ENCODE measurements around the gene ANKRD45. TPM values are rescaled to one million over a fixed set of nuclear protein-coding genes. Genes with fewer than 3 reads are reported as not detected.
A peak's percentile ranks its signal among the peaks of the same experiment; 100 is the strongest.
"Not testable (repeated sequence)": the region's sequence is repeated elsewhere in the genome, so short reads cannot be mapped to it uniquely, and the experiment has no call there.

ANKRD45 gene
- total RNA-seq, 1 donor from 2014 or later: not detected

DNA sequence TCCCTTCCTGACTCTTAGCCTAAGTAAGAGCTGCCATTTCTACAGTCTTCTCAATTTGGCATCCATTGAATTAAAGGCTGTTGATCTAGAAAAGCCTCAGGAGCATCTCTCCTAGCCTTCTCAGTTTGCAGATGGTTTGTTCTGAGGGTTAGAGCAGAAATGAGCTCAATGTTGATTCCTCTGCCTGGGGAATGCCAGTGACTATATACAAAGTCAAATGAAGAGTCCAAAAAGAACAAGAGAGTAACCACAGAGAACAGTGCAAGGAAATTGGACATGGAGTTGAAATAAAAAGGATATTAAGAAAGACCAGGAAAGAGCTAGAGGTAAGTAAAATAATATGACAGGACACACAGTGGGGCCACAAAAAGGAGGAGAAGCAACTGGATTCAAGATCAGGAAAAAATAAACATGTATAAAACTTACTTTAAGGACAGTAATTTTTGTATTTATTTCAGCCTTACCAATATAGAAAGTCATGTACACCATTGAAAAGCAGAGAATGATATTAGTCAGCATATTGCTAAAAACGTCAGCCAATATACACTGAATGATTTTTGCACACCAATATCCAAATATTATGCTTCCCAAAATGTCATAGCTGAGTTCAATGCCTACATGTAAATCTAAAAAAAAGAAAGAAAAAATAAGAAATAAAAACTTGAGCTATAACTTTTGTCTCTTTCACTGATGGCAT is 88.1 kb downstream of the ANKRD45 start:
- Mint-ChIP-seq H3K27me3 (ENCODE audit: insufficient read depth) (peaks cover 4% of the 10 kb centered on the region), H3K27ac (peak overlapping the region; percentile 56), H3K4me3 (no peak overlapping the region), H3K36me3 (ENCODE audit: low read depth) (no peaks in the 10 kb centered on the region), H3K9me3 (no peaks in the 10 kb centered on the region), H3K4me1 (ENCODE audit: low read depth) (peaks cover 6% of the 10 kb centered on the region)
- intact Hi-C loops (cut with micrococcal nuclease): no loop called here
- no peak for DNase-seq (ENCODE audit: low spot score)

DNA sequence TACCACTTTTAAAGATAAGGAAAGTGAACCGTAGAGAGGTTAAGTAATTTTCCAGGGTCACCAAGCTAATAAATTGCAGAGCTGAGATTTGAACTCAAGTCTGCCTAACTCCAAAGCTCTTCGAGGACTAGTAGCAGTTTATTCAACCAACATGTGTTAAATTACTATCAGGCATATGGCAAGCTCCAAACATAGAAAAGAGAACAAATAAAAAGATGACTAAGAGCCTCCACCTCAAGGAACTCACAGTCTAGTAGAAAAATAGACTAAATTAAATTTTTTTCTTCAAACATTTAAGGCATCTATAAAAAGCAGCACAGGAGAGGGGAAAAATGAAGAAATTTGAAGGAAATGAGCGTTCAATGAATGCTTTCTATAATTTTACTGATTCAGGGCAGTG is 89.0 kb downstream of the ANKRD45 start:
- intact Hi-C loops (cut with micrococcal nuclease): no loop called here
- H3K27ac Mint-ChIP-seq: no peak overlapping the region

GRCh38 chr1:173580071-173580470 is 89.6 kb downstream of the ANKRD45 start:
- H3K36me3 Mint-ChIP-seq (ENCODE audit: low read depth): no peaks in the 10 kb centered on the region
- no peak for DNase-seq (ENCODE audit: low spot score)
- intact Hi-C loops (cut with micrococcal nuclease): no loop called here
- no peak overlapping the region for H3K4me3 Mint-ChIP-seq
- peaks cover 6% of the 10 kb centered on the region for H3K4me1 Mint-ChIP-seq (ENCODE audit: low read depth)
- no peak overlapping the region for H3K27ac Mint-ChIP-seq
- H3K27me3 Mint-ChIP-seq (ENCODE audit: insufficient read depth): peaks cover 3% of the 10 kb centered on the region
- H3K9me3 Mint-ChIP-seq: no peaks in the 10 kb centered on the region

More for the DNA sequence above, 89.0 kb downstream of the ANKRD45 start:
- DNase-seq (ENCODE audit: low spot score): no peak
- H3K4me1 Mint-ChIP-seq (ENCODE audit: low read depth): peaks cover 6% of the 10 kb centered on the region
- no peaks in the 10 kb centered on the region for H3K36me3 Mint-ChIP-seq (ENCODE audit: low read depth)
- no peaks in the 10 kb centered on the region for H3K9me3 Mint-ChIP-seq
- no peak overlapping the region for H3K4me3 Mint-ChIP-seq
- peaks cover 3% of the 10 kb centered on the region for H3K27me3 Mint-ChIP-seq (ENCODE audit: insufficient read depth)

DNA sequence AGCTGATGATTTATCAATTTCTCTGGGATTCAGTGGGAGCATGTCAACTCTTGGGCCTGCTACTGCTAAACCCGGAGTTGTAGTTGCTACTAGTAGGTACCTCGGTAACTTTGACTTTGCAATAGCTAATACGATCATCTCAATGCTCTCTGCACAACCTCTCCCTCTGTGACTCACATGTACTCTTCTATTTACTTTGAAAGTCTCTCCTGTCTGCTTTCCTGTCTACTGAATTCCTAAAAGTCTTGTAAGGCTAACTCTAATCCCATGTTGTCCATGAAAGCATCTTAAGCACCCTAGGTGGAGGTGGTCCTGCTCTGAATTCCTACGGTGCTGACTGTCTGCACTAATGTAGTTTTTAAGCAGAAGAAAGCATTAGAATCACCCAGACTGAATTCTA is 96.1 kb downstream of the ANKRD45 start:
- H3K4me3 Mint-ChIP-seq: no peak overlapping the region
- no peaks in the 10 kb centered on the region for H3K27me3 Mint-ChIP-seq (ENCODE audit: insufficient read depth)
- peaks cover 6% of the 10 kb centered on the region for H3K4me1 Mint-ChIP-seq (ENCODE audit: low read depth)
- no peak overlapping the region for H3K27ac Mint-ChIP-seq
- no peaks in the 10 kb centered on the region for H3K9me3 Mint-ChIP-seq
- H3K36me3 Mint-ChIP-seq (ENCODE audit: low read depth): no peaks in the 10 kb centered on the region
- intact Hi-C loops (cut with micrococcal nuclease): no loop called here
- no peak for DNase-seq (ENCODE audit: low spot score)

GRCh38 chr1:173572201-173572873 is 97.3 kb downstream of the ANKRD45 start:
- DNase-seq (ENCODE audit: low spot score): no peak
- Mint-ChIP-seq H3K4me1 (ENCODE audit: low read depth) (peaks cover 6% of the 10 kb centered on the region), H3K27me3 (ENCODE audit: insufficient read depth) (no peaks in the 10 kb centered on the region), H3K27ac (no peak overlapping the region), H3K4me3 (no peak overlapping the region), H3K36me3 (ENCODE audit: low read depth) (no peaks in the 10 kb centered on the region), H3K9me3 (peaks cover 6% of the 10 kb centered on the region)
- intact Hi-C loops (cut with micrococcal nuclease): no loop called here

DNA sequence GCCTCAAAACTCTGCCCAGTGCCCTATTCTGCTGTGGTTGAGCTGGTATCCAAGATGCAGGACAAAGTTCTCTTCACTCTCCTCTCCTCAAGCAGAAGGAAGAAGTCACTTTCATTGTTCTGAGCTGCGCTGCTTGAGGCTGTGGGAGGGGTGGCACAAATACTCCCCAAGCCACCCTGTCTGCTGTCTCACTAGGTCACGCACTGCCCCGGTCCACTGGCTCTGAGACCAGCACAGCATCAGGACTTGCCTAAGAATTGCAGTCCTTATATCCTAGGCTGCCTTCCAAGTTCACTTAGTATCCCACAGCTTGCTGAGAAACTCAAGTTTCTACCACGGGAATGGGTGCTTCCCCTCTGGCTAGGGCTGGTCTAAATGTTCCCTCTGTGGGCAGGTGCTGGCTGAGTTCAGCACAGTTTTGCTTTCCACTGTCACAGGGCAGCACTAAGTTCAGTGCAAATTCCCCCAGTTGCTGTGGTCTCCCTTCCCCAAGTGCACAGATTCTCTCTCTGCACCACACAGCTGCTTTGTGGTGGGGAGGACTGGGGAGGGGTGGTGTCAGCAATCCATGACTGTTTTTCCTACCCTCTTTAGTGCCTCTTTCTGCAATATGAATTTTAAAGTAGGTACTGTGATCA is 99.2 kb downstream of the ANKRD45 start:
- H3K27ac Mint-ChIP-seq: no peak overlapping the region
- intact Hi-C loops (cut with micrococcal nuclease): no loop called here

DNA sequence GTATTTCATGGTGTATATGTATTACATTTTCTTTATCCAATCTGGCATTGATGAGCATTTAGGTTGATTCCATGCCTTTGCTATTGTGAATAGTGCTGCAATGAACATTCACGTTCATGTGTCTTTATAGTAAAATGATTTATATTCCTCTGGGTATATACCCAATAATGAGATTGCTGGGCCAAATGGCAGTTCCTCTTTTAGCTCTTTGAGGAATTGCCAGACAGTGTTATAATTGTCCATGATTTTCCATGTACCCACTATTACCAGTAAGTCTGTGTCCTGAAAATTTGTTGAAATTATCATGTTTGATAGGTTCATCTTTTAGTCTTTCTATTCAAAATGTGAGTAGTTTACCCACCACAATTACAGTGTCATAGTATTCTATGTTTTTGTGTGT is 101.2 kb downstream of the ANKRD45 start:
- peaks cover 2% of the 10 kb centered on the region for H3K27me3 Mint-ChIP-seq (ENCODE audit: insufficient read depth)
- no peak overlapping the region for H3K4me3 Mint-ChIP-seq
- intact Hi-C loops (cut with micrococcal nuclease): no loop called here
- no peak for DNase-seq (ENCODE audit: low spot score)
- H3K27ac Mint-ChIP-seq: no peak overlapping the region
- peaks cover 27% of the 10 kb centered on the region for H3K9me3 Mint-ChIP-seq
- peaks cover 6% of the 10 kb centered on the region for H3K4me1 Mint-ChIP-seq (ENCODE audit: low read depth)
- no peaks in the 10 kb centered on the region for H3K36me3 Mint-ChIP-seq (ENCODE audit: low read depth)

More for the DNA sequence above, 99.2 kb downstream of the ANKRD45 start:
- H3K9me3 Mint-ChIP-seq: peaks cover 20% of the 10 kb centered on the region
- H3K4me3 Mint-ChIP-seq: no peak overlapping the region
- peaks cover 2% of the 10 kb centered on the region for H3K27me3 Mint-ChIP-seq (ENCODE audit: insufficient read depth)
- DNase-seq (ENCODE audit: low spot score): no peak
- peaks cover 6% of the 10 kb centered on the region for H3K4me1 Mint-ChIP-seq (ENCODE audit: low read depth)
- no peaks in the 10 kb centered on the region for H3K36me3 Mint-ChIP-seq (ENCODE audit: low read depth)

- H3K9me3 Mint-ChIP-seq: peaks cover 27% of the 10 kb centered on the region
- H3K4me1 Mint-ChIP-seq (ENCODE audit: low read depth); intact Hi-C loops (cut with micrococcal nuclease); H3K27me3 Mint-ChIP-seq (ENCODE audit: insufficient read depth); H3K36me3 Mint-ChIP-seq (ENCODE audit: low read depth); DNase-seq (ENCODE audit: low spot score); H3K27ac Mint-ChIP-seq; H3K4me3 Mint-ChIP-seq: not testable (repeated sequence)
These were observed 105.8 kb downstream of the ANKRD45 start for GRCh38 chr1:173563846-173564245.

DNA sequence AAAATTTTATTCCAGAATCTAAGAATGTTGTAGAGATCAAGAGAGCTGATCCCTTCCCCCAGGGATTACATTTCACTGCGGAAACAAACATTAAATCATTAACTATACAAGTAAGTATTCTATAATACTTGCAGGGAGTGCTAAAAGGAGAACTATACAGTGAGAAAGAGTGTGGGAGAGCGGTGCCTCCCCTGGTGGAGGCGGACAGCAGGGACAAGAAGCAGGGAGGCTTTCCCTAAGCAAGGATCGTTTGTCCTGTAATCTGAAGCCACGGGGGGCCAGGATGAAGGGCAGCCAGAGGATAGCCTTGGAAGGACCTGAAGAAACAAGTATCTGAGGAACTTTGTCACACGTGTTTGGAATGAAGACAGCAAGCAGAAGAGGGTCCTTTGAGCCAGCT is 106.8 kb downstream of the ANKRD45 start:
- H3K36me3 Mint-ChIP-seq (ENCODE audit: low read depth): no peaks in the 10 kb centered on the region

DNA sequence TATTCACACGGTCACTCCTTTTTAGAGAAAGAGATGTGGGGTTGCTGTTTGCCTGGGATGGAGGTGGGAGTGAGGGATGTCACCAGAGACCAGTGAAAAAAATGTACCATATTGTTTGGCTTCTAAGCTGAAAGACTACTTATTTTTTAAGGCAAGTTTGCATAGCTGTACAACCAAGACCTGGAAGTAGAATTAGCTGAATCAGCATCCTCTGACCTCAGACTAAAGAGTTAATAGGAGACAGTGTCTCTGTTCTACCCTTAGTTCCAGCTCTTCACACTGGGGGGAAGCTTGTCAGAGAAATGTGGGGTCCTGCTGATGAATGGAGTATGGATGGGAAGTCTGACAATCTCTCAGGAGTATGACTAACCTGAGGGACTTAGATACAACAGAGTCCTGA is 108.4 kb downstream of the ANKRD45 start:
- DNase-seq (ENCODE audit: low spot score): no peak
- Mint-ChIP-seq H3K27ac (no peak overlapping the region), H3K36me3 (ENCODE audit: low read depth) (no peaks in the 10 kb centered on the region), H3K9me3 (peaks cover 10% of the 10 kb centered on the region), H3K27me3 (ENCODE audit: insufficient read depth) (no peaks in the 10 kb centered on the region), H3K4me1 (ENCODE audit: low read depth) (no peaks in the 10 kb centered on the region), H3K4me3 (no peak overlapping the region)
- intact Hi-C loops (cut with micrococcal nuclease): no loop called here

More for the DNA sequence above, 106.8 kb downstream of the ANKRD45 start:
- H3K27me3 Mint-ChIP-seq (ENCODE audit: insufficient read depth): peaks cover 2% of the 10 kb centered on the region
- H3K27ac Mint-ChIP-seq: no peak overlapping the region
- DNase-seq (ENCODE audit: low spot score): no peak
- H3K9me3 Mint-ChIP-seq: peaks cover 26% of the 10 kb centered on the region
- H3K4me1 Mint-ChIP-seq (ENCODE audit: low read depth): no peaks in the 10 kb centered on the region
- intact Hi-C loops (cut with micrococcal nuclease): no loop called here
- no peak overlapping the region for H3K4me3 Mint-ChIP-seq

DNA sequence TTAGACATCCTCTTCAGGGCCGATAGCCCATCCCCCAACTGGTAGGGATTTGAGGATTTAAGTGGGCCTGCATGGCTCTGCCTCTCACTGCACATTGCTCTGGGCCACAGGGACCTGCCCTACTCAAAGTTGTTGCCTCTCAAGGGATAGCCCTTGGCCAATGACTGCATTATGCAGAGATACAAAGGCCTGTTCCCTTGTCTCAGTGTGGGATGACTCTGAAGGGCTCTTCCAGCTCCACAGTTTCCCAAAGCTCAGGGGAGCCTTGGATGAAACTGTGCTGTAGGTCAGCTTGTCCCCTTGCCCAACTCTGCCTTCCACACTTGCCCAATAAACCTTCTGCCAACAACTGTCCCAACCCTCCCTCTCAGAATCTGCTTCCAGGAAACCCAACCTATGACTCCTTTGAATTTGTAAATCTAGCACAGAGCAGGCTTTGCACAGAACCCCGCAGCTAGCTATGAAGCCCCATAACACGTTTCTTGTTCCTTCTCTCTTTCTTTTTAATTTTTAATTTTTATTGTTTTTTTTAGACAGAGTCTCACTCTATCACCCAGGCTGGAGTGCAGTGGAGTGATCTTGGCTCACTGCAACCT is 109.3 kb downstream of the ANKRD45 start:
- Mint-ChIP-seq H3K9me3 (peaks cover 7% of the 10 kb centered on the region), H3K27ac (no peak overlapping the region), H3K4me1 (ENCODE audit: low read depth) (no peaks in the 10 kb centered on the region), H3K4me3 (no peak overlapping the region), H3K27me3 (ENCODE audit: insufficient read depth) (no peaks in the 10 kb centered on the region), H3K36me3 (ENCODE audit: low read depth) (peaks cover under 1% of the 10 kb centered on the region)
- intact Hi-C loops (cut with micrococcal nuclease): no loop called here
- no peak for DNase-seq (ENCODE audit: low spot score)

Data from activated T-helper 1 cell treated with anti-CD3 and anti-CD28 coated beads, Interleukin-12 subunit alpha, Interleukin-12 subunit beta, Interleukin-2, Interleukin-4 antibody, amounts not matched to agents 30 ng/mL and 10 ng/mL and 1 ng/mL, durations not matched to agents 14 hours and 24 hours and 36 hours (primary cell).